Fibroblast of lung (primary cell): ENCODE measurements around the gene APOL3. TPM values are rescaled to one million over a fixed set of nuclear protein-coding genes. Genes with fewer than 3 reads are reported as not detected.

Experiments used
- DNase-seq, 2 donors: peaks; one replicate each; pipeline versions ENCODE4 v3.0.0 to v3.0.0-alpha.2; 2010; ENCODE audit warnings: low read depth in 2 of 2
- H2AFZ ChIP-seq: 2 replicates; pipeline ENCODE4 v1.5.1; 2012; ENCODE audit warnings: low read length, control low read depth, inconsistent platforms
- H3K27ac ChIP-seq: 2 replicates; pipeline ENCODE4 v1.5.1; 2011; ENCODE audit warnings: low read length, control low read depth; ENCODE audit not compliant: insufficient read depth
- H3K27me3 ChIP-seq: 2 replicates; pipeline ENCODE4 v1.5.1; 2011; ENCODE audit warnings: mild to moderate bottlenecking, low read length; ENCODE audit not compliant: control insufficient read depth, insufficient read depth
- H3K36me3 ChIP-seq: 2 replicates; pipeline ENCODE4 v1.5.1; 2011; ENCODE audit warnings: low read length; ENCODE audit not compliant: control insufficient read depth, insufficient read depth
- H3K4me1 ChIP-seq: 2 replicates; pipeline ENCODE4 v1.5.1; 2011; ENCODE audit warnings: low read length; ENCODE audit not compliant: control insufficient read depth, insufficient read depth; ENCODE audit errors: extremely low read depth
- H3K4me2 ChIP-seq: 2 replicates; pipeline ENCODE4 v1.5.1; 2011; ENCODE audit warnings: low read length, control low read depth; ENCODE audit not compliant: insufficient read depth; ENCODE audit errors: extremely low read depth
- H3K4me3 ChIP-seq, 4 experiments: fragments of 200-600 bp in 1 of 4; sonication (generic) in 1 of 4; replicated peaks in 1 of 4; 2 replicates each; pipeline ENCODE4 v1.5.1; 2011 to 2016; ENCODE audit warnings: low read length in 4 of 4, low read depth in 3 of 4, mild to moderate bottlenecking in 3 of 4, control low read depth in 2 of 4, inconsistent platforms in 1 of 4, mixed read lengths in 1 of 4; ENCODE audit not compliant: insufficient read depth in 1 of 4; ENCODE audit errors: control extremely low read depth in 1 of 4
- H3K79me2 ChIP-seq: 2 replicates; pipeline ENCODE4 v1.5.1; 2012; ENCODE audit warnings: mild to moderate bottlenecking, low read length, inconsistent platforms; ENCODE audit not compliant: control insufficient read depth, insufficient read depth
- H3K9ac ChIP-seq: 2 replicates; pipeline ENCODE4 v1.5.1; 2011; ENCODE audit warnings: mild to moderate bottlenecking, low read length, control low read depth; ENCODE audit not compliant: insufficient read depth
- H3K9me3 ChIP-seq: 2 replicates; pipeline ENCODE4 v1.5.1; 2012; ENCODE audit warnings: low read depth, low read length; ENCODE audit not compliant: control insufficient read depth, insufficient read depth
- H4K20me1 ChIP-seq: 2 replicates; pipeline ENCODE4 v1.5.1; 2011; ENCODE audit warnings: low read length; ENCODE audit not compliant: control insufficient read depth, insufficient read depth; ENCODE audit errors: extremely low read depth
- EZH2 ChIP-seq: IDR thresholded peaks from 2 replicates; pipeline ENCODE4 v1.5.1; 2012; ENCODE audit warnings: low read length, control low read depth, mild to moderate bottlenecking; ENCODE audit errors: missing control alignments
- polyA plus RNA-seq, 2 donors: library from polyadenylated mRNA; depleted of rRNA in 1 of 2; stranded (reverse) in 1 of 2; unstranded in 1 of 2; fragments of >200 nt; gene quantifications; 2 replicates each; pipeline ENCODE4 v1.2.1, GENCODE V29; 2011 to 2012; ENCODE audit warnings: missing spikeins in 1 of 2
- total RNA-seq: library from RNA; depleted of rRNA; stranded (reverse); fragments of >200 nt; gene quantifications from 2 replicates; pipeline ENCODE4 v1.2.1, GENCODE V29; 2014
- TF ChIP-seq, protein P1 (sequence below), 2 donors: IDR thresholded peaks in 1 of 2; conservative IDR thresholded peaks in 1 of 2; 1 replicate in 1 of 2; 2 replicates in 1 of 2; pipeline ENCODE4 v1.5.1; 2011 to 2012; ENCODE audit warnings: low read length in 2 of 2, control low read depth in 1 of 2, inconsistent platforms in 1 of 2, low read depth in 1 of 2, mild to moderate bottlenecking in 1 of 2

Gene APOL3
- total and polyA plus RNA-seq, 2 donors (not counting 1 experiment from before 2014, with no cell fraction given): 22.5 to 42.3 TPM

GRCh38 chr22:36156515-36157419, 3.8 kb downstream of the APOL3 start:
- peak overlapping the region; percentile 48 to 64 (median 54) for H3K4me3 ChIP-seq
- TF ChIP-seq, protein P1, sequence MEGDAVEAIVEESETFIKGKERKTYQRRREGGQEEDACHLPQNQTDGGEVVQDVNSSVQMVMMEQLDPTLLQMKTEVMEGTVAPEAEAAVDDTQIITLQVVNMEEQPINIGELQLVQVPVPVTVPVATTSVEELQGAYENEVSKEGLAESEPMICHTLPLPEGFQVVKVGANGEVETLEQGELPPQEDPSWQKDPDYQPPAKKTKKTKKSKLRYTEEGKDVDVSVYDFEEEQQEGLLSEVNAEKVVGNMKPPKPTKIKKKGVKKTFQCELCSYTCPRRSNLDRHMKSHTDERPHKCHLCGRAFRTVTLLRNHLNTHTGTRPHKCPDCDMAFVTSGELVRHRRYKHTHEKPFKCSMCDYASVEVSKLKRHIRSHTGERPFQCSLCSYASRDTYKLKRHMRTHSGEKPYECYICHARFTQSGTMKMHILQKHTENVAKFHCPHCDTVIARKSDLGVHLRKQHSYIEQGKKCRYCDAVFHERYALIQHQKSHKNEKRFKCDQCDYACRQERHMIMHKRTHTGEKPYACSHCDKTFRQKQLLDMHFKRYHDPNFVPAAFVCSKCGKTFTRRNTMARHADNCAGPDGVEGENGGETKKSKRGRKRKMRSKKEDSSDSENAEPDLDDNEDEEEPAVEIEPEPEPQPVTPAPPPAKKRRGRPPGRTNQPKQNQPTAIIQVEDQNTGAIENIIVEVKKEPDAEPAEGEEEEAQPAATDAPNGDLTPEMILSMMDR (conservative IDR thresholded peaks at IDR 0.05 in 1 of 2, IDR thresholded peaks at IDR 0.05 in 1 of 2; ENCODE audit: low read depth in 1 of 2, low read length in 2 of 2): no peak
- TF ChIP-seq EZH2: no peak
- H3K27ac ChIP-seq: peak overlapping the region; percentile 93
- peak overlapping the region; percentile 100 for H3K4me2 ChIP-seq
- H3K4me1 ChIP-seq: peaks cover 16% of the 10 kb centered on the region
- H3K27me3 ChIP-seq: no peaks in the 10 kb centered on the region
- peak overlapping the region; percentile 81 for H2AFZ ChIP-seq
- peak; percentile 75 to 85 for DNase-seq
- peaks cover 3% of the 10 kb centered on the region for H3K79me2 ChIP-seq
- H3K36me3 ChIP-seq: no peaks in the 10 kb centered on the region
- no peaks in the 10 kb centered on the region for H4K20me1 ChIP-seq
- no peaks in the 10 kb centered on the region for H3K9me3 ChIP-seq
- H3K9ac ChIP-seq: peak overlapping the region; percentile 67

GRCh38 chr22:36156119-36156514, 4.4 kb downstream of the APOL3 start:
- Histone ChIP-seq H3K4me2 (peak overlapping the region; percentile 100), H3K9me3 (no peaks in the 10 kb centered on the region), H3K36me3 (no peaks in the 10 kb centered on the region), H4K20me1 (no peaks in the 10 kb centered on the region), H3K79me2 (peaks cover 3% of the 10 kb centered on the region), H3K27me3 (no peaks in the 10 kb centered on the region), H3K4me1 (peaks cover 16% of the 10 kb centered on the region), H3K9ac (peak overlapping the region; percentile 67), H3K4me3 (peak overlapping the region; percentile 48 to 64 (median 54)), H2AFZ (peak overlapping the region; percentile 81), H3K27ac (peak overlapping the region; percentile 93)
- no peak for DNase-seq
- TF ChIP-seq, protein P1 (conservative IDR thresholded peaks at IDR 0.05 in 1 of 2, IDR thresholded peaks at IDR 0.05 in 1 of 2; ENCODE audit: low read depth in 1 of 2, low read length in 2 of 2): no peak
- TF ChIP-seq EZH2: no peak

- H4K20me1 ChIP-seq: no peaks in the 10 kb centered on the region
- TF ChIP-seq, protein P1 (conservative IDR thresholded peaks at IDR 0.05 in 1 of 2, IDR thresholded peaks at IDR 0.05 in 1 of 2; ENCODE audit: low read depth in 1 of 2, low read length in 2 of 2): no peak
- no peak for TF ChIP-seq EZH2
- H3K4me3 ChIP-seq: peak overlapping the region in 1 of 4 experiments; percentile 48
- H3K4me1 ChIP-seq: peaks cover 16% of the 10 kb centered on the region
- peak overlapping the region; percentile 93 for H3K27ac ChIP-seq
- peak in 1 of 2 donors; percentile 20 for DNase-seq
- peaks cover 3% of the 10 kb centered on the region for H3K79me2 ChIP-seq
- no peaks in the 10 kb centered on the region for H3K36me3 ChIP-seq
- H3K9ac ChIP-seq: no peak overlapping the region
- H2AFZ ChIP-seq: peak overlapping the region; percentile 43
- no peaks in the 10 kb centered on the region for H3K27me3 ChIP-seq
- peak overlapping the region; percentile 100 for H3K4me2 ChIP-seq
- no peaks in the 10 kb centered on the region for H3K9me3 ChIP-seq
Measured at GRCh38 chr22:36155702-36156101, 4.9 kb downstream of the APOL3 start.
